ENCODE data around the gene FRMPD3. TPM values are rescaled to one million over a fixed set of nuclear protein-coding genes. Genes with fewer than 3 reads are reported as not detected.
"Not testable (repeated sequence)": the region's sequence is repeated elsewhere in the genome, so short reads cannot be mapped to it uniquely, and the experiment has no call there.

The FRMPD3 gene
- 0.03 TPM in 1 of 2 replicates, not detected in the other for total RNA-seq (2014; rRNA removed; shearing (Covaris generic))

- DNase-seq (ENCODE audit: low spot score), result no peak
Observed at GRCh38 chrX:107448998-107449835, at the start of gene FRMPD3. FRMPD3 (plus strand) TSS chrX:107449652; CDS start chrX:107526589, 76,937 bp downstream.

GRCh38 chrX:107420571-107420970 is 28.9 kb upstream of the FRMPD3 start:
- DNase-seq (ENCODE audit: low spot score), result no peak

GRCh38 chrX:107421337-107421861 is 28.1 kb upstream of the FRMPD3 start:
- no peak for DNase-seq (ENCODE audit: low spot score)

DNA sequence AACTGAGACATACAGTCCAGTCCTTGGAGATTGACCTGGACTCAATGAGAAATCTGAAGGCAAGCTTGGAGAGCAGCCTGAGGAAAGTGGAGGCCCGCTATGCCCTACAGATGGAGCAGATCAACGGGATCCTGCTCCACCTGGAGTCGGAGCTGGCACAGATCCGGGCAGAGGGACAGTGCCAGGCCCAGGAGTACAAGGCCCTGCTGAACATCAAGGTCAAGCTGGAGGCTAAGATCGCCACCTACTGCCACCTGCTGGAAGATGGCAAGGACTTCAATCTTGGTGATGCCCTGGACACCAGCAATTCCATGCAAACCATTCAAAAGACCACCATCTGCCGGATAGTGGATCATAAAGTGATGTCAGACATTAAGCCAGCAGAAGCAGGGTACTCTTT is 20.4 kb upstream of the FRMPD3 start:
- DNase-seq (ENCODE audit: low spot score), result peak; percentile 0

- DNase-seq (ENCODE audit: low spot score), result no peak
Observed at GRCh38 chrX:107440187-107440586, 9.3 kb upstream of the FRMPD3 start.

GRCh38 chrX:107440692-107441091 is 8.8 kb upstream of the FRMPD3 start:
- DNase-seq (ENCODE audit: low spot score), result no peak

- no peak for DNase-seq (ENCODE audit: low spot score)
Observed at GRCh38 chrX:107442914-107443527, 6.4 kb upstream of the FRMPD3 start.

DNA sequence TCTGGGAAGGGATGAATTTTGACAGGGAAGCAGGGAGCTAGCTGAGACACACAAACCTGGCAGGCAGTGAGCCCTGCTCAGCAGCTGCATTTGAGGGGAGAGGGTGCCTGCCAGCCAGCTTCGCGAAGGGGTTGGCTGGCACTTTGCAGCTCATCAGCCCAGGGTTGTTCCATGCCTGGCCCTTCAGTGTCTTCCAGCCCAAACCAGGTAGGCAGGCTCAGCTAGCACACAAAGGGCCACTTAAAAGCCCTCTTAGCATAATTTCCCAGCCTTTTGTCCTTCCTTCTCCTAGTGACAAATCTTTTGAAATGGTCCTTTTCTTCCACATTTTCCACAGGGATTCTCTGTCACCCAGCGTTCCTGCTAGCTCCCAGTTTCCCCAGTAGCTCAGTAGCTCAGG is 4.3 kb upstream of the FRMPD3 start:
- no peak for DNase-seq (ENCODE audit: low spot score)

- no peak for DNase-seq (ENCODE audit: low spot score)
Observed at GRCh38 chrX:107445631-107446030, 3.8 kb upstream of the FRMPD3 start.

- no peak for DNase-seq (ENCODE audit: low spot score)
Observed at GRCh38 chrX:107447642-107448041, 1.8 kb upstream of the FRMPD3 start.

GRCh38 chrX:107448625-107448997 is 841 bp upstream of the FRMPD3 start:
- DNase-seq (ENCODE audit: low spot score), result no peak

- no peak for DNase-seq (ENCODE audit: low spot score)
Observed at GRCh38 chrX:107450823-107451509, 1.5 kb downstream of the FRMPD3 start.

GRCh38 chrX:107451731-107452130 is 2.3 kb downstream of the FRMPD3 start:
- DNase-seq (ENCODE audit: low spot score), result no peak

GRCh38 chrX:107452581-107452980 is 3.1 kb downstream of the FRMPD3 start:
- no peak for DNase-seq (ENCODE audit: low spot score)

GRCh38 chrX:107454302-107454701 is 4.8 kb downstream of the FRMPD3 start:
- peak; percentile 62 for DNase-seq (ENCODE audit: low spot score)

DNA sequence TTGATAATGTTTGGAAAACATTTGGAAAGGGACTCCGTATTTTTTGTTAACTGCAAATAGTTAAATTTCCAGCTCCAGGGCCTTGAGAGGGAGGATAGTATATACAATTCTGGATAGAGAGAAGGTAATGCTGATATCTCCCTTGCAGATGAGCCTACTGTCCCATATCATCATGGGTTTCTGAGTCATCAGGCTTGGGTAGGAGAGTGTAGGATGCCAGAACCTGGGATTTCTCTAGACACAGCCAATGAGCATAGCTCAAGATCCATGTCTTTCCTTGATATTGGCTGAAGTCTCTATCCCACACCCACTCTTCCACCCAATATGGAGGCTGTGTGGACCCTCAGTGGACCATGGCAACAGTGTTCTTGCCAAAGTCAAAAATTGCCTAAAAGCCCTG is 7.8 kb downstream of the FRMPD3 start:
- no peak for DNase-seq (ENCODE audit: low spot score)

- no peak for DNase-seq (ENCODE audit: low spot score)
Observed at GRCh38 chrX:107465932-107466620, 16.6 kb downstream of the FRMPD3 start.

DNA sequence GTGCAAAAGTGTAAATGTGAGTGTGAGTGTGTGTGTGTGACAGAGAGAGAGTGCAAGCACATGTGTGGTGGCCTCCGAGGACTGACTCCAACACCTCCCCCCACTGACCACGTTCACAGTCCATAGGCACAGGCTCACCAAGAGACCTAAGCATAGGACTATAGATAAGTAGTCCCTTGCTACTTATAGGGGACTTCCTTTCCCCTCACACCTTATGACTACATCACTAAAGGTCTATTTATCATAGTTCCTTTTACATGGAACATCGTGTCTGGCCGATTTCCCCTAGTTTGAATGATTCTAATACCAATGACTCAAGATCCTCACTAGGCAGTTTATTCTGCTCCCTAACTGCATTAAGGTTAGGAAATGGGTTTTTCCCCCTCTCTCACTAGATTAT is 17.8 kb downstream of the FRMPD3 start:
- DNase-seq (ENCODE audit: low spot score), result no peak

GRCh38 chrX:107470198-107470597 is 20.7 kb downstream of the FRMPD3 start:
- DNase-seq (ENCODE audit: low spot score), result no peak

DNA sequence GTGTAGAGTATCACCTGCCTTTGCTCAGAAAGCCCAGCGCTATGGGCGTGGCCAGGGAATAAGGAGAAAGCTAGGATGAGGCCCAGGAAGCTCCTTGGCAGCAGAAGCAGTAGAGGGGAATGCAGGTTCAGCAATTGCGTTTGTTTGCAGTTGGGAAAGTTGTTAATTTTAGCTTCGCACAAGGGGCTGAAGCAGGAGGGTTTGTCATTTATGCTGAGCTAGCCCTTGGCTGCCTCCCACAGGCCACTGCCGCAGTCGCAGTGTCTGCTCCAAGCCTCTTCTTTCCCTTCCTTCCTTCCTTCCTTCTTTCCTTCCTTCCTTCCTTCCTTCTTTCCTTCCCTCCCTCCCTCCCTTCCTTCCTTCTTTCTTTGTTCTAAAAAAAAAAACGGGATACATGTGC is 21.5 kb downstream of the FRMPD3 start:
- no peak for DNase-seq (ENCODE audit: low spot score)

DNA sequence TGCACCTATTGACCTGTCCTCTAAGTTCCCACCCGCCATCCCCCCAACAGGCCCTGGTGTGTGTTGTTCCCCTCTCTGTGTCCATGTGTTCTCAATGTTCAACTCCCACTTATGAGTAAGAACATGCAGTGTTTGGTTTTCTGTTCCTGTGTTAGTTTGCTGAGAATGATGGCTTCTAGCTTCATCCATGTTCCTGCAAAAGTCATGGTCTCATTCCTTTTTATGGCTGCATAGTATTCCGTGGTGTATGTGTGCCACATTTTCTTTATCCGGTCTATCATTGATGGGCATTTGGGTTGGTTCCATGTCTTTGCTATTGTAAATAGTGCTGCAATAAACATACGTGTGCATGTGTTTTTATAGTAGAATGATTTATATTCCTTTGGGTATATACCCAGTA is 22.0 kb downstream of the FRMPD3 start:
- not testable (repeated sequence) for DNase-seq (ENCODE audit: low spot score)

DNA sequence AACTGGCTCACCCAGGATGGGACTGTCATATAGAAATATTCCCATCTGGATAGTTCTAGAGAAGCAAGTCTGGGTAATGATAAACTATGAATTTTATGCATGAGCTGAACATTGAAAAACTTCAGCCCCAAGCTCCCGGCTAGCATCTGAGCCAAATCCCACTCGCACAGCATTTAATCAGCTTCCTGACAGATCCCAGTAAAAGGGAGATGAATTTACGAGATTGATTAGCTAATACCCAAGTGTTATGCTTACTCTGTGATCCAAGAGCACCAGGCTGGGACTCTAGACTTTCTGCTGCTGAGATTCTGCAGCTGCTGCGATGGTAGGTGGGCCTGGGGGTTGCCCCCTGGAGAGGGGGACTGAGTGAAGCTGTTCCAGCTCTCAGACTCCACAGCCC is 28.0 kb downstream of the FRMPD3 start:
- no peak for DNase-seq (ENCODE audit: low spot score)

Measured in A172 (cell line).